Measurements from ENCODE around the gene UBL7. TPM values are rescaled to one million over a fixed set of nuclear protein-coding genes. Genes with fewer than 3 reads are reported as not detected.

UBL7 gene
- total RNA-seq, 4 donors from 2014 or later = 47.9 to 60.0 (median 52.0) TPM

DNA sequence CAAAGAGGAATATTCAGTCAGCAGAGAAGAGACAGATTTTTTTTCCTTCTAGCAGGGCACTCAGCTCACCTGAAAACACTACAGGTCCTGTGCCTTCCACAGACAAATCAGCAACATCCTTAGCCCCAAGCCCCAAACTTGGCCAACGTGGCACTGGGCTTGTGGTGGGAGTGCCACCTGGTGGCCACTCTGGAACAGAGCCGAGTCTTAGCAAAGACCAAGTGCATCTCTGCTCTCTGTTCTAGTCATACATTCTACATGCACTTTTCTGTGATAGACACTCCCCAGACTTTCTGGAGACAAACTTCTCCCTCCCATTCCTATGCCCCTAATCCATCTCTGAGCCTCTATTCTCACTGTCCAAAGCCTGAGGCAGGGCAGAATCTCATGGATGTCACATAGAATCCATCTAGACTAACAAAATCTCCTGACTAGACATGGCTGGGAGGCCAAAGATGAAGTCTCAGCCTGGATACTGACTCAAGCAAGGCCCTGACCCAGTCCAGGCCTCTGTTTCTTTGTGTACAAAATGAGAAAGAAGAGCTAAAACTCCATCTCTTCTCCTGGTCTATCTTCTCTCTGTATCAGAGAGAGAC, 22.1 kb downstream of the UBL7 start:
- H3K27ac ChIP-seq = no peak overlapping the region
- H3K36me3 ChIP-seq = no peaks in the 10 kb centered on the region
- no peaks in the 10 kb centered on the region for H3K27me3 ChIP-seq
- no peak overlapping the region for H3K4me3 ChIP-seq
- ATAC-seq = peak; percentile 42
- TF ChIP-seq POLR2A (IDR thresholded peaks at IDR 0.05) (no peak), CTCF (IDR thresholded peaks at IDR 0.05) (peak in 3 of 4 experiments; percentile 76 to 90 (median 86)), EP300 (IDR thresholded peaks at IDR 0.05) (no peak), POLR2AphosphoS5 (IDR thresholded peaks at IDR 0.05) (no peak)
- WGBS, 2 donors (ENCODE audit: low coverage in 1 of 2) = 0% methylated on average over 2 of the region's 2 CpGs; no CpG with 5 or more reads in 1 of the 2 donors
- H3K4me1 ChIP-seq = peaks cover 0 to 11% (median 5%) of the 10 kb centered on the region in 3 donors
- no peaks in the 10 kb centered on the region for H3K9me3 ChIP-seq

- Histone ChIP-seq H3K9me3 (no peaks in the 10 kb centered on the region), H3K36me3 (no peaks in the 10 kb centered on the region), H3K4me1 (peaks cover 0 to 17% (median 8%) of the 10 kb centered on the region in 3 donors), H3K27me3 (peaks cover 3% of the 10 kb centered on the region), H3K4me3 (no peak overlapping the region), H3K27ac (no peak overlapping the region)
- no peak for ATAC-seq
- WGBS, 2 donors (ENCODE audit: low coverage in 1 of 2) = 40 to 100% methylated on average over 1 to 2 of the region's 2 CpGs
- TF ChIP-seq CTCF (IDR thresholded peaks at IDR 0.05) = no peak
- TF ChIP-seq EP300 (IDR thresholded peaks at IDR 0.05) = no peak
- no peak for TF ChIP-seq POLR2A (IDR thresholded peaks at IDR 0.05)
- no peak for TF ChIP-seq POLR2AphosphoS5 (IDR thresholded peaks at IDR 0.05)
Measured at GRCh38 chr15:74438206-74438605, 22.8 kb downstream of the UBL7 start.

GRCh38 chr15:74434263-74435136, 26.5 kb downstream of the UBL7 start:
- Histone ChIP-seq H3K36me3 (no peaks in the 10 kb centered on the region), H3K4me3 (peak overlapping the region; percentile 57 to 62), H3K27ac (peak overlapping the region in 3 of 4 donors; percentile 71 to 76 (median 72)), H3K27me3 (peaks cover 40% of the 10 kb centered on the region), H3K9me3 (no peaks in the 10 kb centered on the region), H3K4me1 (peaks cover 0 to 28% (median 15%) of the 10 kb centered on the region in 3 donors)
- ATAC-seq = no peak
- TF ChIP-seq CTCF (IDR thresholded peaks at IDR 0.05) (no peak), EP300 (IDR thresholded peaks at IDR 0.05) (no peak), POLR2AphosphoS5 (IDR thresholded peaks at IDR 0.05) (no peak), POLR2A (IDR thresholded peaks at IDR 0.05) (no peak)
- WGBS, 2 donors (ENCODE audit: low coverage in 1 of 2) = 80% methylated on average over 4 of the region's 16 CpGs; no CpG with 5 or more reads in 1 of the 2 donors

DNA sequence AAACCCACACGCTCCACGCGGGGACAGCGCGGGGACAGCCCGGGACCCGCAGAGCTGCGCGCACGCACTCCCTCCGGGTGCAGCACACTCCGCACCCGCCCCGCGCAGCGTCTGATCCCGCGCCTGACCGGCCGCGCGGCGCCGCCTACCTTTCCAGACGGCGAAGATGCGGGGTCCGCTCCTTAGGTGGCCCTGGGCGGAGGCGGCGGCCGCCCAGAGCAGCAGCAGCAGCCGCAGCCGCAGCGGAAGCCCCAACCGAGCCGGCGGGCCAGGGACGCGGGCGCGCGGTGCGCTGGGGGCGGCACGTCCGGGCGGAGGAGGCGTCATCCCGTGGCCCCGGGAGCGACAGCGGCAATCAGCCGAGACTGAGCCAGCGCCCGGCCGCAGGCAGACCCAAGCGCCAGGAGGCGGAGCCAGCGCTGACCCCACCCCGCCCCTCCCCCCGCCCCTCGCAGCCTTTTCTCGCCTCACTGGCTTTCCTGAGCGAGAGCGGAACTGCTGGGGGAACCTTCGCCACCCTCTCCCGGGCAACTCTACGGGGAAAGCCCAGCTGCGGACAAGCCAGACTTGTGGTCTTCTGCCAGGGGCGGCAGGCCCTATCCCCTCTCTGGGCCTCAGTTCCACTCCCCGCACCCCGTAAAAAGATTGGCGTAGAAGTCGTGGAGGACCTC, 27.2 kb downstream of the UBL7 start, which contains the start of gene SEMA7A:
SEMA7A (minus strand) TSS at position 367 of the 671 bp plus-strand sequence; CDS start at position 327, 40 bp downstream.
- Histone ChIP-seq H3K4me1 (peaks cover 0 to 28% (median 15%) of the 10 kb centered on the region in 3 donors), H3K27me3 (peaks cover 48% of the 10 kb centered on the region), H3K27ac (peak within 1 kb of the TSS in 3 of 4 donors; percentile 71 to 76 (median 72)), H3K4me3 (peak within 1 kb of the TSS; percentile 57 to 62), H3K9me3 (no peaks in the 10 kb centered on the region), H3K36me3 (no peaks in the 10 kb centered on the region)
- TF ChIP-seq CTCF (IDR thresholded peaks at IDR 0.05) (peak in 1 of 4 experiments; percentile 25), POLR2AphosphoS5 (IDR thresholded peaks at IDR 0.05) (no peak), POLR2A (IDR thresholded peaks at IDR 0.05) (peak; percentile 46), EP300 (IDR thresholded peaks at IDR 0.05) (no peak)
- peak; percentile 96 for ATAC-seq
- WGBS, 2 donors (ENCODE audit: low coverage in 1 of 2) = no CpG with 5 or more reads among the region's 75 CpGs

Data from gastroesophageal sphincter (tissue), 4 donors.